ENCODE measurements around the gene C1QC.

Gene C1QC

DNA sequence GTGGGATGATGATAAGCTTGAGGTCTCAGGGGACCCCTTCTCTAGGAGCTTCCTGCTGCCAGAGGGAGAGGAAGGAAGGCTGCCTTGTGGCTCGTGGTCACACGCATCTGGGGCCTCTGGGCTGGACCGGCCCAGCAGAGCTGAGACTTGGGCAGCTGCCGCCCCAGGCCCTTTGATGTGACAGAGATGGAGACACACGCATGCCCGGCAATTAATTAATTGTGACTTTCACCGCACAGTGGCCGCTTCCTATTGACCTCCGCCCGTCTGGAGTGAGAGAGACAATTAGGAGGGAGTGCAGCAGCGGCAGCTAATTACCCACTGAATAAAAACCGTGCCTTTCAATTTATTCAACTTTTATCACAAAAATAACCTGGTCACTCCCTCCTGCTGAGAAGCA lies 23.6 kb upstream of the C1QC start:
- FAIRE-seq: no peak

DNA sequence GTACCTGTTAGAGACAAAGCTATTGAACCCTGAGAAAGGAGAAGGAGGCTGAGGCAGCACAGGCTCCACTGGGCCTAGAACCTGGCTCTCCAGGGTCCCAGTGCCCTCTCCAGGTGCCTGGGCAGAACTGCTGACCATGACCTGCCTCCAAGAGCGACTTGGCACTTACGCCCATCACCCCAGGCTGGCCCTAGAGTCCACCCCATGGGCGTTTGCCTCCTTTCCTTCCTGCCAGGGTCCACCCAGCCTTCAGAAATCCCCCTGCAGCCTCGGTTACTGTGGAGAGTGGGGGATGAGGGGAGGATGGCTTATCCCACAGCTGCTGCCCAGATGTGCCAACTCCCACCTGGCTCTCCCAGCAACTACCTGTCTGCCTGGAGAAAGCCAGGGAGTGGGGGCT lies 21.7 kb upstream of the C1QC start:
- FAIRE-seq: no peak

GRCh38 chr1:22625262-22625925 lies 18.0 kb upstream of the C1QC start:
- no peak for FAIRE-seq

- FAIRE-seq: no peak
Measured at GRCh38 chr1:22626237-22627157, 16.9 kb upstream of the C1QC start.

GRCh38 chr1:22627331-22627730 lies 16.1 kb upstream of the C1QC start:
- no peak for FAIRE-seq

GRCh38 chr1:22628698-22629444 lies 14.6 kb upstream of the C1QC start:
- no peak for FAIRE-seq

GRCh38 chr1:22629886-22630285 lies 13.5 kb upstream of the C1QC start:
- FAIRE-seq: no peak

DNA sequence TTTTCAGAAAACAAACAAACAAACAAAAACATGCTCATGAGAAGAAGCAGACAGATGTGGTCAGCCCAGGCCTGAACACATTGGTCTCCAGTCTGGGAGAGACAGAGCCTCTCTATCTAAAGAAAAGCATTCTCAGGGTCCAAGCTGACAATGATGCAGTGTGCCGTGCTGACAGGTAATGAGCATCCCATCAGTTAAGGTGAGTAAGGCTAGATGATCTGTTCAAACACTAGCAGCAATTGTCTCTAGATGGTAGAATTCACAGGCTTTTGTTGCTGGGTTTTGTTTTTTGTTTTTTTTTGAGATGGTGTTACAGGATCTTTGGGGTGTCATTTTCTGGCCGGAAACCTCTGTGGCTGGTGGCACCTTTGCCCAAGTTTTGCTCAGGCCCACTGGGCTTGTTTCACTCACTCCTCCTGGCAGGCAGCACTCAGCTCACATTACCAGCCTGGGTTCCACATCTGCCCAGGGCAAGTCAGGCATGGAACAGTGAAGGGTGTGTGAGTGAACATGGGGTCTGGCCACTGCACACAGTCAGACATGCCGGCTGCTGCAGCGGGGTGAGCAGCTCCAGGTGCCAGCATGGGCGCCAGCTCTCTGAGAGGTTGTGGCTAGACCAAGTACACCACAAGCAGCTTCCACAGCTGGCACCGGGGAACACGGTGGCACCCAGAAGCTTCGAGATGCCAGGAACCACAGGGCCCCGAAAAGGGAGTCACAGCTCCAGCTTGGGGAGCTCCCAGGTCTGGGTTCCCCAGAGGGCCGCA lies 9.6 kb upstream of the C1QC start:
- no peak for FAIRE-seq

- FAIRE-seq: no peak
Measured at GRCh38 chr1:22635436-22635835, 8.0 kb upstream of the C1QC start.

- no peak for FAIRE-seq
Measured at GRCh38 chr1:22636353-22636752, 7.1 kb upstream of the C1QC start, which contains the start of gene C1QA. TSS of gene C1QA (plus strand) at chr1:22636628. CDS start at chr1:22637617, 989 bp downstream.

GRCh38 chr1:22636927-22637326 lies 6.5 kb upstream of the C1QC start:
- FAIRE-seq: no peak

- FAIRE-seq: no peak
Measured at GRCh38 chr1:22637907-22638445, 5.5 kb upstream of the C1QC start.

DNA sequence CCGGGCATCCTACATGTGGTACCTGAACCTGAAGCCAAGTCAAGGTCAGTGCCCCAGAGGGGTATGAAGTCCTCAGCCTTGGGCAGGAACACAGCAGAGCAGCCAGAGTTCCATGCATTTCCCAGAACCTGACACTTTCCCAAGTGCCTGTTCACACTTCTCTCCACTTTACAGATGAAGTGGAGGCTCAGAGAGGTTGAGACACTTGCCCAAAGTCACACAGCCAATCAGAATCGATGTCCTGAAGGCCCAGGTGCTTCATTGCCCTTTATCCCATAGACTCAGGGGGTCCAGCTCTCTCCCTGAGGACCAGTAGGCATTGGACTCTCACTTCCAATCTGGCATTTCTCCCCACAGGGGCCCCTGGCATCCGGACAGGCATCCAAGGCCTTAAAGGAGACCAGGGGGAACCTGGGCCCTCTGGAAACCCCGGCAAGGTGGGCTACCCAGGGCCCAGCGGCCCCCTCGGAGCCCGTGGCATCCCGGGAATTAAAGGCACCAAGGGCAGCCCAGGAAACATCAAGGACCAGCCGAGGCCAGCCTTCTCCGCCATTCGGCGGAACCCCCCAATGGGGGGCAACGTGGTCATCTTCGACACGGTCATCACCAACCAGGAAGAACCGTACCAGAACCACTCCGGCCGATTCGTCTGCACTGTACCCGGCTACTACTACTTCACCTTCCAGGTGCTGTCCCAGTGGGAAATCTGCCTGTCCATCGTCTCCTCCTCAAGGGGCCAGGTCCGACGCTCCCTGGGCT lies 4.8 kb upstream of the C1QC start:
- FAIRE-seq: no peak

- FAIRE-seq: no peak
Measured at GRCh38 chr1:22639286-22639685, 4.1 kb upstream of the C1QC start.

DNA sequence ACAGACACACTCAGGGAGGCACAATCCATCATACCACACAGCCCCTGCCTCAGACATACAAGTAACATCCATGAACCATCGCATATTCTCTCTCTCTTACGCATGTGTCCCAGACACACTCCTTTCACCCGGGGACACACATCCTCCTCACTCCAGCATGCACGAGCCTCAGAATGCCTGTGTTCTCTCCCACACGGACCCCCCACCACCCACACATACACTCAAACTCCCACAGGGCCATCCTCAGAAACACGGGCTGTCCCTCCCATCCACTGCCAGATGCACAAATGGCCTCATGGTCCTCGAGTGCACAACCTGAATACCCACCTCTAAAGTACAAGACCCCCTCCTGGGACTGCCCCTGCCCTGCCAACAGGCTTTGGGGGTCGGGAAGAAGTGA lies 2.2 kb upstream of the C1QC start:
- no peak for FAIRE-seq

DNA sequence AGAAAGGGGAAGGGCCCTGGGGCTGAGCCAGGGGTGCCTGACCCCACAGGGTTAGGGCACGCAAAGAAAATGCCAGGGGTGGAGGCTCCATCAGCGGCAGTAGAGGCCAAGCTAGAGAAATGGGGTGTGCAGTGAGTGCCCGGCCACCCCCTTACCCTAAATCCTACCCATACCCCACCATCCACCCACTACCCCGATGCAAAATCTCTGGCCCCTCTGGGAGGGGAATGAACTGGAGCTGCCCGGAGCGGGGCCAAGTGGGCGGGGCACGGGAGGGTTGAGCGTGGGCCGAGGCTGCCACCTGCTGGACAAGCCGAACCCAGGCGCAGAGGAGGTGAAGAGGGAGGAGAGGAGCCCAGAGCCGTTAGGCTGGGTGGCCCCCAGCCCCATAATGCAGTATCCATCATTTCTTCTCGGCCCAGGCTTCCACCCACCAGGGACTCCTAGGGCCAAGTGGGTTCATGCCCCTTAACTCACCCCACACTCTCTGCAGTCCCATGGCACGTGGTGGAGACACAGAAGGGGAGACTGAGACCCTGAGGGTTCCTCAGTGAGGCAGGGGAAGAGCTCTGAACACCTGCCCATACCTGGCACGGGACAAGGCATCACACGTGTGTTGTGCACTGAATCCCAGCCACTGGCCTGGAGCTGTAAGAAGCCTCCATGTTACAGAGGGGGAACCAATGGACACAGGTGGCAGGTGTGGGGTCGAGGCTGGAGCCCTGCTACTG lies 1.4 kb upstream of the C1QC start:
- no peak for FAIRE-seq

DNA sequence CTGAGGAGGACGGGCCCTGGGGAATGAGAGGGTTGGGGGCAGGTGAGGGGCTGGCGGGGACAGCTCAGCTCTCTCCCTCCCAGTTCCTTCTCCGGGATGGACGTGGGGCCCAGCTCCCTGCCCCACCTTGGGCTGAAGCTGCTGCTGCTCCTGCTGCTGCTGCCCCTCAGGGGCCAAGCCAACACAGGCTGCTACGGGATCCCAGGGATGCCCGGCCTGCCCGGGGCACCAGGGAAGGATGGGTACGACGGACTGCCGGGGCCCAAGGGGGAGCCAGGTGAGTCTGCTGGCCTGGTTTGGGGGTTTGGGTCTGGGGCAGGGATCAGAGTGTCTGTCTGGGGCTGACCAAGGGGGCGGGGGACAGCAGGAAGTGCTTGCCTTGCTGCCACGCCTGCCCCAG lies 495 bp downstream of the C1QC start:
- no peak for FAIRE-seq

DNA sequence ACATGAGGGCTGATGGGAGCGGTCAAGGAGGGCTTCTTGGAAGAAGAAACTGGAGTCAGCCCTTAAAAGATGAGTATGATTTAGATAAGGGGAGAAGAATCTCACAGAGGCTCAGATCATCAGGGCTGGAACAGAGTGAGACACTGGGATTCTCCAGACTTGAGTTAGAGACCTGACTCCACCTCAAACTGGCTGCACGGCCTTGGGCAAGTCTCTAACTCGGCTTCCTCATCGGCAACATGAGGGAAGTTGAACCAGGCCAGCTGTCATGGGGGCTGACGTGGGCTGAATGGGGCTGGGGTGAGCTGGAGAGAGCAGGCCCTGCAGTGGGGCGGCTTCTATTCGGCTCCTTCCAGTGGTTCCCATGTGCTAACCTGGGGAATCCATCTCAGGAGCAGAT lies 2.5 kb downstream of the C1QC start:
- no peak for FAIRE-seq

GRCh38 chr1:22646384-22646783 lies 3.0 kb downstream of the C1QC start:
- no peak for FAIRE-seq

DNA sequence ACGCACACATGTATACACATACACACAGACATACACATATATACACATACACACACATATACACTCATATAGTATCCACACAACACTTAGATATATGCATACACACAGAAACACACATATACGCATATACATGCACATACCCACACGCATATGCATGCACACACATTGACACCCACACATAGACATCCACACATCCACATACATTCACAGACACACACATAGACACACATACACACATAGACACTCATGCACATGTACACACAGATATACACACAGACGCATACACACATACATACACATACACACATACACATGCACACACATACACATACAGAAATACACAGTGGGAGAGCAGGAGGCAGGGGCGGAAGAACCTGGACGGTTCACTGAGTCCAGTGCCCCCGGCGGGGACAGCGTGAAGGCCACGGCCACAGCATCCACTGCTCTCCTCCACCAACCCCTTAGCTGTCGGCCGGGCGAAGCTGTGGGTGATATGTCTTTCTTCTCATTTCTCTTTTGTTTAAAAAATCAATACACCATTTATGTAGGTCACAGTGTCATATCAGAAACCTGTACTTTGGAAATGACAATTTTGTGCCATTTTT lies 6.8 kb downstream of the C1QC start:
- no peak for FAIRE-seq
